ENCODE data around the gene MAP3K21. TPM values are rescaled to one million over a fixed set of nuclear protein-coding genes. Genes with fewer than 3 reads are reported as not detected.

MAP3K21 gene
- 10 to 100 TPM; 15.2 to 58.5 (median 44.9) TPM for total RNA-seq
- 1 to 10 TPM; 4.8 to 7.5 (median 6.9) TPM for polyA plus RNA-seq
- long read RNA-seq, donor 1 = 0 reads
- long read RNA-seq, donor 2, full-length matches to known transcripts = 1 of 1 reads
- long read RNA-seq, donor 2, partial matches to known transcripts = 0 of 1 reads
- long read RNA-seq, donor 2, other reads (novel, unspliced or antisense) = 0 of 1 reads
- long read RNA-seq, donor 3 = 0 reads
- long read RNA-seq, donor 4 = 0 reads
- long read RNA-seq, donor 5, full-length matches to known transcripts = 1 of 335 reads
- long read RNA-seq, donor 5, partial matches to known transcripts = 334 of 335 reads
- long read RNA-seq, donor 5, other reads (novel, unspliced or antisense) = 0 of 335 reads
- long read RNA-seq, donor 6 = 0 reads
- long read RNA-seq, donor 7 = 0 reads
- long read RNA-seq, donor 8, full-length matches to known transcripts = 3 of 14 reads
- long read RNA-seq, donor 8, partial matches to known transcripts = 11 of 14 reads
- long read RNA-seq, donor 8, other reads (novel, unspliced or antisense) = 0 of 14 reads
- long read RNA-seq, donor 9, partial matches to known transcripts = 0 of 1 reads
- long read RNA-seq, donor 9, other reads (novel, unspliced or antisense) = 0 of 1 reads
- long read RNA-seq, donor 10, partial matches to known transcripts = 11 of 11 reads
- long read RNA-seq, donor 10, other reads (novel, unspliced or antisense) = 0 of 11 reads

DNA sequence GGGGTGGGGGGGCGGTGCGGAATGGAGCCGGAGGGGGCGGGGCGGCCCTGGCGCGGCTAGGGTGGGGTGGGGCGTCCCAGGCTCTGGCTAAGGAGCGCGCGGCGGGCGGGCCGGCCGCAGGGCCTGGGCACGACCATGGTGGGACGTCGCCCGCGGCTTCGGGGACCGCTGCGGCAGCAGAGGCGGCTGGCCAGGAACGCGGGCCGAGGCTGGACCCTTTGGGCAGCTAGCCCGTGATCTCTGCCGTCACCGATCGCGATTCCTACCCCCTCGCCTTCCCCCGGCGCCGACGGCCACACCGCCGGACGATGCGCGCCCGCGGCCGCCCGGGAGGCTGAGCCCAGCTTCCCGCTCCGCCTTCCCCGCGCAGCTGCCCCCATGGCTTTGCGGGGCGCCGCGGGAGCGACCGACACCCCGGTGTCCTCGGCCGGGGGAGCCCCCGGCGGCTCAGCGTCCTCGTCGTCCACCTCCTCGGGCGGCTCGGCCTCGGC is at the start of gene MAP3K21:
Gene MAP3K21, plus strand, starts transcription at position 74 of the 491 bp plus-strand sequence. Its CDS starts 305 bp downstream, at position 379.
- Histone ChIP-seq H3K27me3 (peaks cover 0 to 20% (median 4%) of the 10 kb centered on the region in 3 donors), H3K36me3 (no peaks in the 10 kb centered on the region), H3K27ac (peak within 1 kb of the TSS; percentile 86 to 98 (median 91)), H3K4me3 (peak within 1 kb of the TSS; percentile 60 to 83 (median 64)), H3K9me3 (no peaks in the 10 kb centered on the region), H3K4me1 (peaks cover 24 to 52% (median 40%) of the 10 kb centered on the region in 4 donors)
- WGBS, 5 donors = 0 to 2% (median 1%) methylated on average over 9 to 68 of the region's 68 CpGs
- intact Hi-C loops (cut with DNase I; ENCODE audit: low total_unique reads) = no loop called here
- no peak for DNase-seq
- TF ChIP-seq EP300 (IDR thresholded peaks at IDR 0.05) (no peak), POLR2AphosphoS5 (IDR thresholded peaks at IDR 0.05) (peak in 2 of 3 donors; percentile 77 to 83), POLR2A (IDR thresholded peaks at IDR 0.05) (peak in 1 of 4 donors; percentile 50)
- TF ChIP-seq, protein P1, sequence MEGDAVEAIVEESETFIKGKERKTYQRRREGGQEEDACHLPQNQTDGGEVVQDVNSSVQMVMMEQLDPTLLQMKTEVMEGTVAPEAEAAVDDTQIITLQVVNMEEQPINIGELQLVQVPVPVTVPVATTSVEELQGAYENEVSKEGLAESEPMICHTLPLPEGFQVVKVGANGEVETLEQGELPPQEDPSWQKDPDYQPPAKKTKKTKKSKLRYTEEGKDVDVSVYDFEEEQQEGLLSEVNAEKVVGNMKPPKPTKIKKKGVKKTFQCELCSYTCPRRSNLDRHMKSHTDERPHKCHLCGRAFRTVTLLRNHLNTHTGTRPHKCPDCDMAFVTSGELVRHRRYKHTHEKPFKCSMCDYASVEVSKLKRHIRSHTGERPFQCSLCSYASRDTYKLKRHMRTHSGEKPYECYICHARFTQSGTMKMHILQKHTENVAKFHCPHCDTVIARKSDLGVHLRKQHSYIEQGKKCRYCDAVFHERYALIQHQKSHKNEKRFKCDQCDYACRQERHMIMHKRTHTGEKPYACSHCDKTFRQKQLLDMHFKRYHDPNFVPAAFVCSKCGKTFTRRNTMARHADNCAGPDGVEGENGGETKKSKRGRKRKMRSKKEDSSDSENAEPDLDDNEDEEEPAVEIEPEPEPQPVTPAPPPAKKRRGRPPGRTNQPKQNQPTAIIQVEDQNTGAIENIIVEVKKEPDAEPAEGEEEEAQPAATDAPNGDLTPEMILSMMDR (IDR thresholded peaks at IDR 0.05) = no peak

DNA sequence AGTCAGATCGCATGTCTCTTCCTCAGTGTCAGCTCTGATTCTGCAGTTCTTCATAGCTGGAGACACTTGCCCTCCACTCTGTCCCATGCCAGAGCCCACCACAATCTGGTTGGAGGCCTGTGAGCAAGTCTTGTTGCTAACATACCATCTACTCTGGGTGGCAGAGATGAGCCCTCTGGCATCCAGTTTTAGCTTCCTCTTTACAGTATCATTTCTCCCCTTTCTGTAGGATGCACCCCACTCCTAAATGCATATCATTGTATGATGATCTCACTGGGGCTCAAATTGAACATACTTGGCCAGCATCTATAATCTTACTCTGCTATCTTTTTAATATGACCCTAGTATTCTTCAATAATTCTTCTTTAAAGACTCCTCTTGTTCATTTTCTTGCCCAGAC is 48.9 kb upstream of the MAP3K21 start:
- no peak overlapping the region for H3K27ac ChIP-seq
- no peaks in the 10 kb centered on the region for H3K9me3 ChIP-seq
- no peak for TF ChIP-seq POLR2AphosphoS5 (IDR thresholded peaks at IDR 0.05)
- no peak for TF ChIP-seq EP300 (IDR thresholded peaks at IDR 0.05)
- H3K4me3 ChIP-seq = no peak overlapping the region
- DNase-seq = no peak
- H3K27me3 ChIP-seq = no peaks in the 10 kb centered on the region
- no peaks in the 10 kb centered on the region for H3K36me3 ChIP-seq
- peaks cover 0 to 10% (median 0%) of the 10 kb centered on the region in 4 donors for H3K4me1 ChIP-seq
- WGBS, 5 donors = 62 to 100% (median 93%) methylated on average over 1 of the region's 1 CpG
- intact Hi-C loops (cut with DNase I; ENCODE audit: low total_unique reads) = no loop called here

DNA sequence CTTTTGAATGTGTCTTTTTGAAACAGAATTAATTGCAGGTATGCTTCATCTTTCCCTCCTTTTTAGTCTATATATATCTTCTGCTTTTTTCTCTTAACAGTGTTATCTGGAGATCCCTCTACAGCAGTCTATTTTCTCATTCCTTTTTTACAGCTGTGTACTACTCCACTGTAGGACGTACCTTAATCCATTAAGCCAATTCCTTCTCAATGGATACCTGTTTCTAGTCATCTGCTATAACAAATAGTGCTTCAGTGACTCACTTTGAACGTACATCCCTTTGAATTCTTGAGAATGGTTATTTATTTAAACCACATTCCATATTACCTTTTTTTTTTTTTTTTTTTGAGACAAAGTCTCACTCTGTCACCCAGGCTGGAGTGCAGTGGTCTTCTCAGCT is 47.6 kb upstream of the MAP3K21 start:
- no peak overlapping the region for H3K4me3 ChIP-seq
- H3K27me3 ChIP-seq = no peaks in the 10 kb centered on the region
- 93 to 97% (median 97%) methylated on average over 2 of the region's 2 CpGs for WGBS, 5 donors
- no peak for DNase-seq
- H3K36me3 ChIP-seq = no peaks in the 10 kb centered on the region
- no peaks in the 10 kb centered on the region for H3K9me3 ChIP-seq
- H3K27ac ChIP-seq = no peak overlapping the region
- TF ChIP-seq, protein P1 (IDR thresholded peaks at IDR 0.05) = no peak
- TF ChIP-seq POLR2A (IDR thresholded peaks at IDR 0.05) (no peak), EP300 (IDR thresholded peaks at IDR 0.05) (no peak), POLR2AphosphoS5 (IDR thresholded peaks at IDR 0.05) (no peak)
- H3K4me1 ChIP-seq = peaks cover 0 to 10% (median 0%) of the 10 kb centered on the region in 4 donors
- intact Hi-C loops (cut with DNase I; ENCODE audit: low total_unique reads) = no loop called here

DNA sequence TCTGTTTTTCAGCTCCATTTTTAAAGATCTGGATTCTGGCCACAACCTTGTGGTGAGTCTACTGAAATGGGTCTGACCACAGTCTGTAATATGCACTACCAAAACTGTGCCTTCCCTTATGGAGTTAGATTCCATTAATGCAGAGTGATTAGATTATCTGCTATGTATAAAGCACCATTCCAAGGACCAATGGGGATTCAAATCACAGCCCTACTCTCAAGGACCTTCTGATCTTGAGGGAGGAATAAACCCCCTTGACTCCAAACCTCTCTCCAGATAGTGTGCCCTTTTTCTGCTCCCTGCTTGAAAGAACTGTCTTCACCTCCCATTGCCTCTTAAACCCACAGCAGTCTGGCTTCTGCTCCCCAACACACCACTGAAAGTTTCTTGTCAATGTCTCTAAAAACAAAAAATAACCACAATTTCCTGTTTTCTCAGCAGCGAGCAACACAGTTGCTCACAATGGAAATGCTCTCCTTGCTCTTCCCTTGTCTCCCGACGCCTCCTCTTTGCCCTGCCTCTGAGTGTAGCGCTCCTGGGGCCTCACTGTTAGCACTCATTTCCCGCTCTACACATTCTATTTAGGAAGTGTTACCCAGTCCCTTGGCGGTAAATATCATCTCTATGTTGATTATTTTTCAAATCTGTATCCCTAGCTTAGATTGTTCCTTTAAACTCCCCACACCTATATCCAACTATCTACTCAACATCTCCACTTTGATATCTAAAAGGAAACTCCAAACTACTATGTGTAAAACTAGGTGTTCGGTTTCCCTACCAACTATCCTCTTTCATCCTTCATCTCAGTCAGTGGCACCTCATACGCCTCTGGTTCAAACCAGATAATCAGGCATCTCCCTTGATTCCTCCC is 45.6 kb upstream of the MAP3K21 start:
- peaks cover 0 to 10% (median 0%) of the 10 kb centered on the region in 4 donors for H3K4me1 ChIP-seq
- intact Hi-C loops (cut with DNase I; ENCODE audit: low total_unique reads) = no loop called here
- peak overlapping the region in 1 of 5 donors; percentile 3 for H3K27ac ChIP-seq
- no peaks in the 10 kb centered on the region for H3K36me3 ChIP-seq
- TF ChIP-seq, protein P1 (IDR thresholded peaks at IDR 0.05) = no peak
- TF ChIP-seq POLR2A (IDR thresholded peaks at IDR 0.05) (no peak), EP300 (IDR thresholded peaks at IDR 0.05) (no peak), POLR2AphosphoS5 (IDR thresholded peaks at IDR 0.05) (no peak)
- WGBS, 5 donors = 77 to 86% (median 83%) methylated on average over 8 of the region's 8 CpGs
- DNase-seq = peak in 1 of 2 donors; percentile 17
- no peaks in the 10 kb centered on the region for H3K9me3 ChIP-seq
- H3K27me3 ChIP-seq = no peaks in the 10 kb centered on the region
- no peak overlapping the region for H3K4me3 ChIP-seq

Data from stomach (tissue), 19 donors.